Calu3 (cell line): ENCODE data around the gene TMCO1. TPM values are rescaled to one million over a fixed set of nuclear protein-coding genes. Genes with fewer than 3 reads are reported as not detected.

ENCODE experiments used
- BruUV-seq: library from RNA; stranded (reverse); fragments of 400-500 nt; replicated peaks from 2 replicates; lab custom pipeline; 2021; lab: Mats Ljungman, UMichigan
- CTCF ChIA-PET: fragments of 300-600 bp; sonication (Branson Sonifier 250); formaldehyde crosslinking; loops from one replicate; lab custom pipeline; 2022; ENCODE audit warnings: antibody characterized with exemption; lab: Charles Lee
- DNase-seq: peaks from one replicate; pipeline ENCODE4 v3.0.0; 2022
- H3K27ac Mint-ChIP-seq: one replicate; pipeline ENCODE4 v1.8.0; 2022; ENCODE audit warnings: mixed read lengths; ENCODE audit not compliant: unreplicated experiment
- H3K27me3 Mint-ChIP-seq: one replicate; pipeline ENCODE4 v1.8.0; 2022; ENCODE audit warnings: mixed read lengths; ENCODE audit not compliant: unreplicated experiment
- H3K36me3 Mint-ChIP-seq: one replicate; pipeline ENCODE4 v1.8.0; 2022; ENCODE audit warnings: mild to moderate bottlenecking, moderate library complexity, mixed read lengths; ENCODE audit not compliant: insufficient read depth, unreplicated experiment
- H3K4me1 Mint-ChIP-seq: one replicate; pipeline ENCODE4 v1.8.0; 2022; ENCODE audit warnings: mild to moderate bottlenecking, low read depth, mixed read lengths; ENCODE audit not compliant: unreplicated experiment
- H3K4me3 Mint-ChIP-seq: one replicate; pipeline ENCODE4 v1.8.0; 2022; ENCODE audit warnings: mild to moderate bottlenecking, low read depth, moderate library complexity, mixed read lengths; ENCODE audit not compliant: unreplicated experiment
- H3K9me3 Mint-ChIP-seq: one replicate; pipeline ENCODE4 v1.8.0; 2022; ENCODE audit warnings: low read depth, mixed read lengths; ENCODE audit not compliant: unreplicated experiment
- intact Hi-C: fragments of 100-400 bp; cut with micrococcal nuclease; formaldehyde crosslinking; loops from one replicate; pipeline ENCODE4 v1.10.0; 2022; ENCODE audit not compliant: unreplicated experiment
- total RNA-seq: library from RNA; stranded (reverse); gene quantifications from 2 replicates; pipeline ENCODE4 v1.2.3, GENCODE V29; 2022
- TF ChIP-seq, protein P1 (sequence below): fragments of 200-600 bp; IDR thresholded peaks from one replicate; pipeline ENCODE4 v1.8.0; 2022; ENCODE audit warnings: antibody characterized with exemption; ENCODE audit not compliant: unreplicated experiment

Gene TMCO1
- total RNA-seq, 1 experiment from 2014 or later = 157 TPM

GRCh38 chr1:165742194-165742593 lies 26.5 kb downstream of the TMCO1 start:
- peaks cover 8% of the 10 kb centered on the region for H3K4me1 Mint-ChIP-seq
- no TSS peak for BruUV-seq
- no peaks in the 10 kb centered on the region for H3K9me3 Mint-ChIP-seq
- CTCF ChIA-PET = no interaction called here
- TF ChIP-seq, protein P1, sequence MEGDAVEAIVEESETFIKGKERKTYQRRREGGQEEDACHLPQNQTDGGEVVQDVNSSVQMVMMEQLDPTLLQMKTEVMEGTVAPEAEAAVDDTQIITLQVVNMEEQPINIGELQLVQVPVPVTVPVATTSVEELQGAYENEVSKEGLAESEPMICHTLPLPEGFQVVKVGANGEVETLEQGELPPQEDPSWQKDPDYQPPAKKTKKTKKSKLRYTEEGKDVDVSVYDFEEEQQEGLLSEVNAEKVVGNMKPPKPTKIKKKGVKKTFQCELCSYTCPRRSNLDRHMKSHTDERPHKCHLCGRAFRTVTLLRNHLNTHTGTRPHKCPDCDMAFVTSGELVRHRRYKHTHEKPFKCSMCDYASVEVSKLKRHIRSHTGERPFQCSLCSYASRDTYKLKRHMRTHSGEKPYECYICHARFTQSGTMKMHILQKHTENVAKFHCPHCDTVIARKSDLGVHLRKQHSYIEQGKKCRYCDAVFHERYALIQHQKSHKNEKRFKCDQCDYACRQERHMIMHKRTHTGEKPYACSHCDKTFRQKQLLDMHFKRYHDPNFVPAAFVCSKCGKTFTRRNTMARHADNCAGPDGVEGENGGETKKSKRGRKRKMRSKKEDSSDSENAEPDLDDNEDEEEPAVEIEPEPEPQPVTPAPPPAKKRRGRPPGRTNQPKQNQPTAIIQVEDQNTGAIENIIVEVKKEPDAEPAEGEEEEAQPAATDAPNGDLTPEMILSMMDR = no peak
- DNase-seq = no peak
- H3K27me3 Mint-ChIP-seq = no peaks in the 10 kb centered on the region
- intact Hi-C loops = no loop called here
- H3K4me3 Mint-ChIP-seq = no peak overlapping the region
- peaks cover 18% of the 10 kb centered on the region for H3K36me3 Mint-ChIP-seq
- no peak overlapping the region for H3K27ac Mint-ChIP-seq

- CTCF ChIA-PET = no interaction called here
- no TSS peak for BruUV-seq
Measured at GRCh38 chr1:165738794-165739193, 29.9 kb downstream of the TMCO1 start.

GRCh38 chr1:165737196-165737595 lies 31.5 kb downstream of the TMCO1 start:
- H3K4me1 Mint-ChIP-seq = no peaks in the 10 kb centered on the region
- no peak overlapping the region for H3K4me3 Mint-ChIP-seq
- H3K27ac Mint-ChIP-seq = no peak overlapping the region
- CTCF ChIA-PET = no interaction called here
- TF ChIP-seq, protein P1 = no peak
- no peaks in the 10 kb centered on the region for H3K9me3 Mint-ChIP-seq
- peaks cover 6% of the 10 kb centered on the region for H3K36me3 Mint-ChIP-seq
- no TSS peak for BruUV-seq
- intact Hi-C loops = no loop called here
- no peaks in the 10 kb centered on the region for H3K27me3 Mint-ChIP-seq
- no peak for DNase-seq

More at GRCh38 chr1:165738794-165739193, 29.9 kb downstream of the TMCO1 start:
- TF ChIP-seq, protein P1 = no peak
- Mint-ChIP-seq H3K27ac (no peak overlapping the region), H3K36me3 (peaks cover 18% of the 10 kb centered on the region), H3K9me3 (no peaks in the 10 kb centered on the region), H3K4me3 (no peak overlapping the region), H3K4me1 (no peaks in the 10 kb centered on the region), H3K27me3 (no peaks in the 10 kb centered on the region)
- intact Hi-C loops = no loop called here
- no peak for DNase-seq

- intact Hi-C loops = no loop called here
- CTCF ChIA-PET = interaction anchor here (0.7 kb wide), 1 partner anchor 341 kb away, joined by 5 read pairs; no protein-coding TSS in a partner anchor
- H3K27ac Mint-ChIP-seq = no peak overlapping the region
- no peak for DNase-seq
- H3K9me3 Mint-ChIP-seq = no peaks in the 10 kb centered on the region
- no peaks in the 10 kb centered on the region for H3K4me1 Mint-ChIP-seq
- BruUV-seq = no TSS peak
- TF ChIP-seq, protein P1 = no peak
- H3K4me3 Mint-ChIP-seq = no peak overlapping the region
- H3K27me3 Mint-ChIP-seq = no peaks in the 10 kb centered on the region
- no peaks in the 10 kb centered on the region for H3K36me3 Mint-ChIP-seq
Measured at GRCh38 chr1:165734906-165735305, 33.8 kb downstream of the TMCO1 start.
